T-helper 1 cell treated with Interleukin-12 subunit alpha and Interleukin-12 subunit beta and Interleukin-4 antibody, amounts not matched to agents 30 ng/mL and 1 ng/mL, for 36 hours (primary cell): ENCODE results near the gene LATS1. TPM values are rescaled to one million over a fixed set of nuclear protein-coding genes. Genes with fewer than 3 reads are reported as not detected.
"Not testable (repeated sequence)": the region's sequence is repeated elsewhere in the genome, so short reads cannot be mapped to it uniquely, and the experiment has no call there.

Experiments used
- intact Hi-C: fragments of 100-400 bp; cut with micrococcal nuclease; formaldehyde crosslinking; loops from one replicate; pipeline ENCODE4 v1.15.1; 2024
- total RNA-seq: library from RNA; stranded (reverse); gene quantifications from 2 replicates; pipeline ENCODE4 v1.2.3, GENCODE V29; 2022

LATS1 gene
- total RNA-seq, 1 donor from 2014 or later: 43.5 TPM

GRCh38 chr6:149680503-149680902 lies 37.4 kb downstream of the LATS1 start:
- intact Hi-C loops: no loop called here

GRCh38 chr6:149672265-149672664 lies 45.6 kb downstream of the LATS1 start:
- intact Hi-C loops: not testable (repeated sequence)

DNA sequence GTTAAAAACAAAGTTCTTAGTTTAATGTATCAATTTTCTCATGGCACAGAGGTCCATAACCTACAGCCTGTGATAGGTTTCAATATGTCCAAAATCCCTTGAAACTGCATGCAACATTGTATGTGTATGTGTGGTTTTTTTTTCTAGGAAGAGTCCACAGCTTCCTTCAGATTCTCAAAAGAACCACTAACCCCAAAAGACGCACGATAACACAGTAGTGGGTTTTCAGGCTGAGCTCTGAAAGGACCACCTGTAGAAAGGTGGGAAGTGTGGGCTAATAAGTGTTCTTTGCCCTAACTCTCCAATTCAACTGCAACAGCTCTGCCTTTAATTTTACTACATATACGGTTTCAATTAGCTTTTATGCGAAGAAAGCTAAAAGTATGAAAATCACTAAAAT lies 57.9 kb downstream of the LATS1 start:
- intact Hi-C loops: no loop called here

DNA sequence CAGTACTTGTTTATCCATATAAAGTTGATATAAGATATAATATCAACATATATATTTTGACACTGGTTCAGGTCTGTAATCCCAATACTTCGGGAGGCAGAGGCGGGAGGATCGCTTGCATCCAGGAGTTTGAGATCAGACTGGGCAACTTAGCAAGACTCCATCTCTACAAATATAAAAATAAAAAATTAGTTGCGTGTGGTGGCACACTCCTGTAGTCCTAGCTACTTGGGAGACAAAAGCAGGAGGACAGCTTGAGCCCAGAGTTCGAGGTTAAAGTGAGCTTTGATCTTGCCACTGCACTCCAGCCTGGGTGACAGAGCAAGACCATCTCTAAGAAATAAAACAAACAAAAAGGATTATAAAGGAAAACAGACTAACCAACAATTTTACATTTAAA lies 60.5 kb downstream of the LATS1 start:
- intact Hi-C loops: no loop called here

- intact Hi-C loops: no loop called here
These were observed 66.8 kb downstream of the LATS1 start for GRCh38 chr6:149651056-149651455.

GRCh38 chr6:149648148-149649145 lies 69.5 kb downstream of the LATS1 start, which contains the start of gene KATNA1:
TSS of gene KATNA1 (minus strand) at chr6:149648714. CDS start at chr6:149638547, 10,167 bp downstream.
- intact Hi-C loops: loop anchor here (1.0 to 5.0 kb wide), 9 partner anchors 70 to 1219 kb away; partner anchors contain the start of genes GINM1, LATS1, LRP11 and MTHFD1L

GRCh38 chr6:149646599-149646998 lies 71.3 kb downstream of the LATS1 start:
- intact Hi-C loops: loop anchor here (5.0 kb wide), 4 partner anchors 216 to 1221 kb away; partner anchors contain the start of genes LRP11, MTHFD1L and RAET1G

DNA sequence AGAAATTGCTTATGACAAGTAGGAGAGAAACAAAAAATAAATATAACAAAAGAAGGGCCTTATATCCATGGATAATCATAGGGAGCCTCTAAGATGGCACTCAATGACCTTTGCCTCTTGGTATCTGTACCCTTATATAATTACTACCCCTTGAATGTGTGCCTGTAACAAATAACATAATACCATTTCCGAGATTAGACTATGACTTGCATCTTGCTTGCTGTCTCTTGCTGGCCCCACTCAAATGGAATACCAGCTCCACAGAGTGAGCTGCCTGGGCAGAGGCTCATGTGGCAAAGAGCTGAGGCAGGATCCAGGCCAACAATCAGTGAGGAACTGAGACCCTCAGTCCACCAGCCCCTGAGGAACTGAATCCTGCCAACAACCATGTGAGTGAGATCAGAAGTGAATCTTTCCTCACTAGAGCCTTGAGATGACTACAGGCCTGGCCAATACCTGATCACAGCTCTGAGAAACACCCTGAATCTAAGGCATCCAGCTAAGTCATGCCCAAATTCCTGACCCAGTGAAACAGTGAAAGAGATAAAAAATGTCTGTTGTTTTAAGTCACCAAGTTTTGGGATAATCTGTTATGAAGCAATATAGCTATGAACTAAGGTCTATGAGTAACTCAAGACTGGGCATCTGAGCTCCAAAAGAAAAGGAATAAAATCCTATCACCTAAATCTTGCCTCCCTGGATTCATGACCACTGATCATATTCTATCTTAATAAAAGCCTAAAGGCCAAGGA lies 74.9 kb downstream of the LATS1 start:
- intact Hi-C loops: no loop called here

DNA sequence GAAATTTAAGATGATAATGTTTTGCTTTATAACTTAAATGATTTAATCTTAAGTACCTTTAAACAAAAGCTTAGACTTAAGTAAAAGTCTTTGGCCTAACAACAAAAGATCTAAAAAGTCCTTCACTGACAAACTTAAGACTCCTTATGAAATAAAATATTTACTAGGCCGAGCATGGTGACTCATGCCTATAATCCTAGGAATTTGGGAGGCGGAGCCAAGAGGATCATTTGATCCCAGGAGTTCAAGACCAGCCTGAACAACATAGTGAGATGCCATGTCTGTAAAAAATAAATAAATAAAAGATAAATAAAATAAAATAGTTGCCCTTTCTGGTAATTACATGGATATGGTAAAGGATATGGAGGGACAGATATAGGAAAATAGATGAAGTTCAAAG lies 81.8 kb downstream of the LATS1 start:
- intact Hi-C loops: no loop called here

GRCh38 chr6:149634315-149634714 lies 83.6 kb downstream of the LATS1 start:
- intact Hi-C loops: no loop called here

- intact Hi-C loops: no loop called here
These were observed 88.9 kb downstream of the LATS1 start for GRCh38 chr6:149628875-149629510.

DNA sequence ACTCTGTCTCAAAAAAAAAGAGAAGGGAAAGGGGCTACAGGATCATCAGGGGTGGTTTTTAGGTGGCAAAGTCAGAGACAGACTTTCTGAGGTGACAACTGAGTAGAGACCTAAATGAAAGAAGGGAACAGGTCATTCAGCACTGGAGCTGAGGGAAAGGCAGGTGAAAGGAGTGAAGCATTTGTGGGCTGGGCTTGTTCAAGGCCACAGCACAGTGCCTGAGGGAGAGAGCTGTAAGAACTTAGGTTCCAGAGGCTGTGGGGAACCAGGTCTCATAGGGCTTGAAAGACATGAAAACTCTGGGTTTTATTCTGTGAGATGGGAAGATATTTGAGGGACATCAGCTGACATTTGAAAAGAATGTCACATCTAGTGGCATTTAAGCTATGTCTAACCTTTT lies 90.2 kb downstream of the LATS1 start:
- intact Hi-C loops: no loop called here

DNA sequence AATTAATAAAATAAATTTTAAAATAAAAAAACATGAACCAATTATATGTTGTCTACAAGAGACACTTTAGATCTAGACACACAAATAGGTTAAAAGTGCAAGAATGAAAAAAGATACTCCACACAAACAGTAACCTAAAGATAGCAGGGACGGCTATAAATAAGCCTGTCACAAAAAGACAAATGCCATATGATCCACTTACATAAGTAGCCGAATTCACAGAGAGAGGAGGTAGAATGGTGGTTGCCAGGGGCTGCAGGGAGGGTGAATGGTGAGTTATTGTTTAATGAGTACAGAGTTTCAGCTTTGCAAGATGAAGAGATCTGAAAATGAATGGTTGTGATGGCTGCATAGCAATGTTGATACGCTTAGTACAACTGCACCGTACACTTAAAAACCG lies 102.1 kb downstream of the LATS1 start:
- intact Hi-C loops: no loop called here

DNA sequence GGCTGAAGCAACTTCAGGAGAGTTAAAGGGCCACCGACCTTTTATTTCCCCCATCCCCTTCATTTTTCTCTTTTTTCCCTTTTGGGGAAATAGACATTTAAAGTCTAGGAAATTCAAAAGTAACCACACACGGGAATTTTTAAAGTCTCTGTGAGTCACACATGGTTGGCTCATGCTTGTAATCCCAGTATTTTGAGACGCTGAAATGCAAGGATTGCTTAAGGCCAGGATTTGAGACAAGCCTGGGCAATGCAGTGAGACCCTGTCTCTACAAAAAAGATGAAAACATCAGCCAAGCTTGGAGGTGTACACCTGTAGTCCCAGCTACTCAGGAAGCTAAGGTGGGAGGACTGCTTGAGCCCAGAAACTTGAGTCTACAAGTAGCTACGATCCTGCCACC lies 103.6 kb downstream of the LATS1 start:
- intact Hi-C loops: no loop called here

DNA sequence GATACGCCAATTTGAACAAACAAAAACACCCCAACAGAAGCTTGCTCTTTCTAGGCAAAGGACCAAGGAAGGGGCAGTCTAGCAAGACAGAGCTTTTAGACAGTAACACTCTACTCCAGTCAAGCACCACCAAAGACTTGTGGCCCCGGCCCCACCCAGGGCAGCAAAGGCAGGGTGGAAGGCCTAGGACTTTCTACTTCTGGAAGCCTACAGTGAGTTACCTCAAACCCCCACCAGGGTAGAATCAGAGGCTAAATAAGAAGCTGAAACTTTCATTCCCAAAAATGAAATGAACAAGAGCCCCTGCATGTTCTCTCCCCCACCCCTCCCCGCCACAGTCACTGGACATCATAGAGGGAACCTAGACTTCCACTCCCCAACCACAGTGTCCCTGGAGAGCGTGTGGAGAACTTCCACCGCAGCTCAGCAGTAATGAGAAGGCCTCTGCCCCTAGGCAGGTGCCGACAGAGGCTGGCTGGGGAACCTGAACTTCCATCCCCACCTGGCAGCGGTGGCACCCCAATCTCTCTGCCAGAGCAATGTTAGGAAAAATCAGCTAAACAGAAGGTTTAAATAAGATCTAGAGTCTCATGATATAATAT lies 109.4 kb downstream of the LATS1 start:
- intact Hi-C loops: no loop called here

Other genes starting within 250 kb of the LATS1 start
- 43.7 and 44.7 TPM in 2 replicates for gene ZC3H12D, start 233.1 kb downstream of the LATS1 start, total RNA-seq
- 19.8 and 21.2 TPM in 2 replicates for gene PPIL4, start 172.1 kb downstream of the LATS1 start, total RNA-seq
- gene GINM1, start 151.7 kb downstream of the LATS1 start, total RNA-seq: 17.3 and 18.0 TPM in 2 replicates
- 22.2 and 22.4 TPM in 2 replicates for gene KATNA1, start 69.4 kb downstream of the LATS1 start, total RNA-seq
- 68.3 and 70.4 TPM in 2 replicates for gene NUP43, start 28.4 kb upstream of the LATS1 start, total RNA-seq
- 74.5 and 85.9 TPM in 2 replicates for gene PCMT1, start 31.6 kb upstream of the LATS1 start, total RNA-seq
- gene LRP11, start 146.3 kb upstream of the LATS1 start, total RNA-seq: 2.8 and 2.9 TPM in 2 replicates
- gene RAET1E, start 180.0 kb upstream of the LATS1 start, total RNA-seq: not detected in 2 replicates
- not detected in 2 replicates for gene RAET1G, start 205.0 kb upstream of the LATS1 start, total RNA-seq
- 1.8 and 2.9 TPM in 2 replicates for gene ULBP2, start 223.9 kb upstream of the LATS1 start, total RNA-seq
- gene ULBP1, start 245.8 kb upstream of the LATS1 start, total RNA-seq: 2.0 and 2.2 TPM in 2 replicates